T47D (cell line): ENCODE results near the gene MRPS9.

Experiments used
- DNase-seq, 2 experiments: peaks; one replicate each; pipeline versions ENCODE4 v3.0.0 to v3.0.0-alpha.2; 2011 to 2012; ENCODE audit warnings: low read depth in 1 of 2, low spot score in 1 of 2
- JUND ChIP-seq: IDR thresholded peaks from 2 replicates; pipeline ENCODE4 v1.6.1; 2012; ENCODE audit warnings: low read depth
- in situ Hi-C: cut with HindIII; loops from 2 replicates; pipeline ENCODE4 v1.10.0; 2016; ENCODE audit warnings: low sequenced_read_pairs, low pct_unique_long_range_greater_than_20kb

Gene MRPS9

GRCh38 chr2:105087273-105087672 is 49.4 kb downstream of the MRPS9 start:
- no peak for TF ChIP-seq JUND
- no peak for DNase-seq
- in situ Hi-C loops: no loop called here

GRCh38 chr2:105090091-105090490 is 52.2 kb downstream of the MRPS9 start:
- in situ Hi-C loops: no loop called here
- no peak for DNase-seq
- TF ChIP-seq JUND: no peak

- in situ Hi-C loops: no loop called here
- no peak for DNase-seq
- no peak for TF ChIP-seq JUND
Observed at GRCh38 chr2:105092797-105093196, 54.9 kb downstream of the MRPS9 start.

GRCh38 chr2:105099153-105099552 is 61.3 kb downstream of the MRPS9 start:
- DNase-seq: no peak
- TF ChIP-seq JUND: no peak
- in situ Hi-C loops: no loop called here

GRCh38 chr2:105100046-105100840 is 62.4 kb downstream of the MRPS9 start:
- in situ Hi-C loops: no loop called here
- no peak for DNase-seq
- TF ChIP-seq JUND: no peak

GRCh38 chr2:105102001-105102400 is 64.1 kb downstream of the MRPS9 start:
- in situ Hi-C loops: no loop called here
- no peak for TF ChIP-seq JUND
- DNase-seq: no peak

GRCh38 chr2:105102963-105103421 is 65.1 kb downstream of the MRPS9 start:
- peak in 1 of 2 experiments; percentile 16 for DNase-seq
- in situ Hi-C loops: no loop called here
- TF ChIP-seq JUND: no peak

GRCh38 chr2:105103481-105103880 is 65.6 kb downstream of the MRPS9 start:
- DNase-seq: no peak
- in situ Hi-C loops: no loop called here
- no peak for TF ChIP-seq JUND

GRCh38 chr2:105104208-105104731 is 66.4 kb downstream of the MRPS9 start:
- no peak for TF ChIP-seq JUND
- in situ Hi-C loops: no loop called here
- no peak for DNase-seq

GRCh38 chr2:105110295-105110829 is 72.5 kb downstream of the MRPS9 start:
- TF ChIP-seq JUND: no peak
- in situ Hi-C loops: no loop called here
- no peak for DNase-seq

GRCh38 chr2:105111365-105112150 is 73.7 kb downstream of the MRPS9 start:
- in situ Hi-C loops: no loop called here
- DNase-seq: no peak
- no peak for TF ChIP-seq JUND

GRCh38 chr2:105112345-105112744 is 74.5 kb downstream of the MRPS9 start:
- no peak for DNase-seq
- in situ Hi-C loops: no loop called here
- TF ChIP-seq JUND: no peak
